Caco-2 (cell line): ENCODE results near the gene KCTD12. TPM values are rescaled to one million over a fixed set of nuclear protein-coding genes. Genes with fewer than 3 reads are reported as not detected.

Experiments
- BruUV-seq: library from RNA; stranded (reverse); fragments of 400-500 nt; replicated peaks from 2 replicates; lab custom pipeline; 2021; lab: Mats Ljungman, UMichigan
- CTCF ChIA-PET: fragments of 300-600 bp; sonication (Branson Sonifier 250); formaldehyde crosslinking; loops from one replicate; lab custom pipeline; 2022; ENCODE audit warnings: antibody characterized with exemption; lab: Charles Lee
- POLR2A ChIA-PET: fragments of 300-600 bp; sonication (Branson Sonifier 250); formaldehyde crosslinking; loops from one replicate; lab custom pipeline; 2022; ENCODE audit warnings: antibody characterized with exemption; lab: Charles Lee
- DNase-seq, 2 experiments: peaks; one replicate each; pipeline versions ENCODE4 v3.0.0 to v3.0.0-alpha.2; 2020 to 2022
- H3K27me3 ChIP-seq: replicated peaks from 2 replicates; pipeline ENCODE4 v1.6.0; 2011; ENCODE audit warnings: low read length; ENCODE audit not compliant: control insufficient read depth, insufficient read depth
- H3K36me3 ChIP-seq: 2 replicates; pipeline ENCODE4 v1.5.1; 2011; ENCODE audit warnings: low read length; ENCODE audit not compliant: control insufficient read depth, insufficient read depth
- H3K4me1 ChIP-seq: fragments of 250-450 bp; sonication (Bioruptor Pico); 2 replicates; pipeline ENCODE4 v1.5.1; 2020; ENCODE audit warnings: mild to moderate bottlenecking
- H3K4me3 ChIP-seq: 2 replicates; pipeline ENCODE4 v1.5.1; 2011; ENCODE audit warnings: low read depth, mild to moderate bottlenecking, control low read depth, low read length
- H3K9me3 ChIP-seq: fragments of 250-450 bp; sonication (Bioruptor Pico); 2 replicates; pipeline ENCODE4 v1.5.1; 2020; ENCODE audit warnings: mild to moderate bottlenecking, moderate library complexity
- H3K27ac Mint-ChIP-seq: one replicate; pipeline ENCODE4 v1.8.0; 2022; ENCODE audit warnings: mixed read lengths; ENCODE audit not compliant: unreplicated experiment
- H3K27me3 Mint-ChIP-seq: one replicate; pipeline ENCODE4 v1.8.0; 2022; ENCODE audit warnings: mixed read lengths; ENCODE audit not compliant: insufficient read depth, unreplicated experiment
- H3K36me3 Mint-ChIP-seq: one replicate; pipeline ENCODE4 v1.8.0; 2022; ENCODE audit warnings: mild to moderate bottlenecking, mixed read lengths; ENCODE audit not compliant: insufficient read depth, unreplicated experiment
- H3K4me1 Mint-ChIP-seq: one replicate; pipeline ENCODE4 v1.8.0; 2022; ENCODE audit warnings: low read depth, mixed read lengths; ENCODE audit not compliant: unreplicated experiment
- H3K4me3 Mint-ChIP-seq: one replicate; pipeline ENCODE4 v1.8.0; 2022; ENCODE audit warnings: mild to moderate bottlenecking, moderate library complexity, mixed read lengths; ENCODE audit not compliant: unreplicated experiment
- H3K9me3 Mint-ChIP-seq: one replicate; pipeline ENCODE4 v1.8.0; 2022; ENCODE audit warnings: mixed read lengths; ENCODE audit not compliant: unreplicated experiment
- CTCF ChIP-seq, 2 experiments: fragments of 200-600 bp in 1 of 2; IDR thresholded peaks; 1 replicate in 1 of 2; 2 replicates in 1 of 2; pipeline versions ENCODE4 v1.5.1 to v1.8.0; 2011 to 2022; ENCODE audit warnings: antibody characterized with exemption in 1 of 2, control low read depth in 1 of 2, inconsistent platforms in 1 of 2, low read depth in 1 of 2, low read length in 1 of 2, mild to moderate bottlenecking in 1 of 2, moderate library complexity in 1 of 2; ENCODE audit not compliant: insufficient read depth in 1 of 2, severe bottlenecking in 1 of 2, unreplicated experiment in 1 of 2
- intact Hi-C: fragments of 100-400 bp; cut with micrococcal nuclease; formaldehyde crosslinking; loops from one replicate; pipeline ENCODE4 v1.10.0; 2022; ENCODE audit not compliant: unreplicated experiment
- total RNA-seq: library from RNA; stranded (reverse); gene quantifications from 2 replicates; pipeline ENCODE4 v1.2.3, GENCODE V29; 2022

Gene KCTD12
- total RNA-seq, 1 experiment from 2014 or later, result 1.8 TPM

- Mint-ChIP-seq H3K27me3 (peaks cover 4% of the 10 kb centered on the region), H3K9me3 (peaks cover 9% of the 10 kb centered on the region), H3K36me3 (no peaks in the 10 kb centered on the region), H3K4me3 (no peak overlapping the region), H3K4me1 (no peaks in the 10 kb centered on the region), H3K27ac (no peak overlapping the region)
- ChIA-PET POLR2A (no interaction called here), CTCF (no interaction called here)
- Histone ChIP-seq H3K9me3 (no peaks in the 10 kb centered on the region), H3K27me3 (no peaks in the 10 kb centered on the region), H3K4me1 (no peaks in the 10 kb centered on the region), H3K4me3 (no peak overlapping the region), H3K36me3 (no peaks in the 10 kb centered on the region)
- no peak for DNase-seq
- no TSS peak for BruUV-seq
- no peak for TF ChIP-seq CTCF (IDR thresholded peaks at IDR 0.05; ENCODE audit: insufficient read depth in 1 of 2, low read depth in 1 of 2, low read length in 1 of 2, severe bottlenecking in 1 of 2, unreplicated experiment in 1 of 2)
- intact Hi-C loops, result no loop called here
Observed at GRCh38 chr13:76854894-76855293, 31.3 kb downstream of the KCTD12 start.

GRCh38 chr13:76853921-76854608 is 32.1 kb downstream of the KCTD12 start:
- Histone ChIP-seq H3K9me3 (no peaks in the 10 kb centered on the region), H3K4me3 (no peak overlapping the region), H3K4me1 (no peaks in the 10 kb centered on the region), H3K36me3 (no peaks in the 10 kb centered on the region), H3K27me3 (no peaks in the 10 kb centered on the region)
- POLR2A ChIA-PET, result no interaction called here
- Mint-ChIP-seq H3K4me3 (no peak overlapping the region), H3K27me3 (peaks cover 2% of the 10 kb centered on the region), H3K9me3 (peaks cover 9% of the 10 kb centered on the region), H3K27ac (no peak overlapping the region), H3K36me3 (no peaks in the 10 kb centered on the region), H3K4me1 (no peaks in the 10 kb centered on the region)
- BruUV-seq, result no TSS peak
- intact Hi-C loops, result no loop called here
- no peak for TF ChIP-seq CTCF (IDR thresholded peaks at IDR 0.05; ENCODE audit: insufficient read depth in 1 of 2, low read depth in 1 of 2, low read length in 1 of 2, severe bottlenecking in 1 of 2, unreplicated experiment in 1 of 2)
- CTCF ChIA-PET, result no interaction called here
- DNase-seq, result no peak

- ChIA-PET POLR2A (no interaction called here), CTCF (no interaction called here)
- H3K4me1 Mint-ChIP-seq, result no peaks in the 10 kb centered on the region
- no peaks in the 10 kb centered on the region for H3K4me1 ChIP-seq
- no peak for DNase-seq
- H3K27me3 ChIP-seq, result no peaks in the 10 kb centered on the region
- no peaks in the 10 kb centered on the region for H3K9me3 ChIP-seq
- H3K36me3 ChIP-seq, result no peaks in the 10 kb centered on the region
- H3K36me3 Mint-ChIP-seq, result no peaks in the 10 kb centered on the region
- TF ChIP-seq CTCF (IDR thresholded peaks at IDR 0.05; ENCODE audit: insufficient read depth in 1 of 2, low read depth in 1 of 2, low read length in 1 of 2, severe bottlenecking in 1 of 2, unreplicated experiment in 1 of 2), result no peak
- H3K9me3 Mint-ChIP-seq, result peaks cover 9% of the 10 kb centered on the region
- peaks cover 2% of the 10 kb centered on the region for H3K27me3 Mint-ChIP-seq
- no peak overlapping the region for H3K4me3 ChIP-seq
- no peak overlapping the region for H3K27ac Mint-ChIP-seq
- intact Hi-C loops, result no loop called here
- no peak overlapping the region for H3K4me3 Mint-ChIP-seq
- BruUV-seq, result no TSS peak
Observed at GRCh38 chr13:76853481-76853880, 32.7 kb downstream of the KCTD12 start.
